SK-N-MC (cell line): ENCODE measurements around the gene IKZF4.
"Not testable (repeated sequence)": the region's sequence is repeated elsewhere in the genome, so short reads cannot be mapped to it uniquely, and the experiment has no call there.

Source experiments
- DNase-seq: peaks from one replicate; pipeline ENCODE4 v3.0.0-alpha.2; 2011; ENCODE audit warnings: low read depth, low spot score
- H3K27ac ChIP-seq: fragments of 200-600 bp; sonication (generic); 2 replicates; pipeline ENCODE4 v1.5.1; 2016; ENCODE audit warnings: mixed run types
- H3K36me3 ChIP-seq: fragments of 200-600 bp; sonication (generic); 2 replicates; pipeline ENCODE4 v1.6.1; 2017; ENCODE audit warnings: antibody characterized with exemption, low read length, mixed read lengths; ENCODE audit not compliant: insufficient read depth
- H3K4me3 ChIP-seq: fragments of 200-600 bp; sonication (generic); 2 replicates; pipeline ENCODE4 v1.5.1; 2016
- H3K9ac ChIP-seq: fragments of 200-600 bp; sonication (generic); 2 replicates; pipeline ENCODE4 v1.8.0; 2017; ENCODE audit warnings: mixed run types, mixed read lengths; ENCODE audit not compliant: insufficient read length
- H3K9me3 ChIP-seq: fragments of 200-600 bp; sonication (generic); 2 replicates; pipeline ENCODE4 v1.6.1; 2017; ENCODE audit warnings: low read depth, mild to moderate bottlenecking, antibody characterized with exemption, low read length, moderate library complexity, mixed read lengths
- EZH2 ChIP-seq: fragments of 200-600 bp; sonication (generic); IDR thresholded peaks from one replicate; pipeline ENCODE4 v1.6.1; 2017; ENCODE audit warnings: antibody characterized with exemption
- FOXP2 ChIP-seq: optimal IDR thresholded peaks from 2 replicates; pipeline ENCODE3; 2011; ENCODE audit warnings: mild to moderate bottlenecking, moderate library complexity; ENCODE audit not compliant: insufficient read depth; ENCODE audit errors: extremely low read length, control extremely low read depth
- POLR2AphosphoS5 ChIP-seq: IDR thresholded peaks from 2 replicates; pipeline ENCODE4 v1.6.1; 2012; ENCODE audit warnings: mild to moderate bottlenecking, low read depth, low read length, borderline replicate concordance

IKZF4 gene

GRCh38 chr12:55982319-55982936 is 38.4 kb upstream of the IKZF4 start:
- TF ChIP-seq FOXP2 (no peak), POLR2AphosphoS5 (no peak), EZH2 (no peak)
- H3K4me3 ChIP-seq: no peak overlapping the region
- peaks cover 9% of the 10 kb centered on the region; the same call in 1 of the 2 replicates for H3K36me3 ChIP-seq
- no peak overlapping the region for H3K9ac ChIP-seq
- H3K27ac ChIP-seq: no peak overlapping the region
- no peaks in the 10 kb centered on the region for H3K9me3 ChIP-seq
- DNase-seq: no peak

- TF ChIP-seq EZH2 (no peak), FOXP2 (no peak), POLR2AphosphoS5 (no peak)
- peaks cover 12% of the 10 kb centered on the region; the same call in 1 of the 2 replicates for H3K36me3 ChIP-seq
- H3K9me3 ChIP-seq: no peaks in the 10 kb centered on the region
- H3K9ac ChIP-seq: no peak overlapping the region
- no peak for DNase-seq
- no peak overlapping the region for H3K4me3 ChIP-seq
- H3K27ac ChIP-seq: no peak overlapping the region
Measured at GRCh38 chr12:55983232-55983842, 37.5 kb upstream of the IKZF4 start.

- Histone ChIP-seq H3K9ac (peak overlapping the region; percentile 29), H3K4me3 (no peak overlapping the region)
- no peak for TF ChIP-seq POLR2AphosphoS5
- no peak for TF ChIP-seq FOXP2
- no peak for TF ChIP-seq EZH2
Measured at GRCh38 chr12:55984861-55985260, 36.0 kb upstream of the IKZF4 start.

GRCh38 chr12:55985341-55985740 is 35.5 kb upstream of the IKZF4 start:
- H3K27ac ChIP-seq: no peak overlapping the region
- peak overlapping the region; percentile 29 for H3K9ac ChIP-seq
- no peak for DNase-seq
- no peak for TF ChIP-seq POLR2AphosphoS5
- TF ChIP-seq FOXP2: no peak
- no peak for TF ChIP-seq EZH2
- H3K9me3 ChIP-seq: no peaks in the 10 kb centered on the region
- no peak overlapping the region for H3K4me3 ChIP-seq
- peaks cover 22% of the 10 kb centered on the region for H3K36me3 ChIP-seq

More at GRCh38 chr12:55984861-55985260, 36.0 kb upstream of the IKZF4 start:
- H3K27ac ChIP-seq: no peak overlapping the region
- H3K36me3 ChIP-seq: peaks cover 17% of the 10 kb centered on the region
- DNase-seq: no peak
- H3K9me3 ChIP-seq: no peaks in the 10 kb centered on the region

- peaks cover 28% of the 10 kb centered on the region for H3K36me3 ChIP-seq
- H3K9me3 ChIP-seq, H3K4me3 ChIP-seq, H3K27ac ChIP-seq, DNase-seq, H3K9ac ChIP-seq: not testable (repeated sequence)
Measured at GRCh38 chr12:55985976-55986375, 34.9 kb upstream of the IKZF4 start.

- no peak for DNase-seq
- Histone ChIP-seq H3K9me3 (no peaks in the 10 kb centered on the region), H3K36me3 (peaks cover 50% of the 10 kb centered on the region), H3K27ac (no peak overlapping the region), H3K9ac (no peak overlapping the region), H3K4me3 (no peak overlapping the region)
- no peak for TF ChIP-seq EZH2
- TF ChIP-seq POLR2AphosphoS5: no peak
- no peak for TF ChIP-seq FOXP2
Measured at GRCh38 chr12:55991110-55991509, 29.7 kb upstream of the IKZF4 start.

GRCh38 chr12:55993230-55993853 is 27.5 kb upstream of the IKZF4 start:
- no peak for TF ChIP-seq FOXP2
- TF ChIP-seq POLR2AphosphoS5: no peak
- TF ChIP-seq EZH2: no peak
- no peak overlapping the region for H3K27ac ChIP-seq

GRCh38 chr12:55995366-55995765 is 25.5 kb upstream of the IKZF4 start:
- Histone ChIP-seq H3K27ac (0 out of 2 replicates have a peak overlapping the region, but pooled peaks have one; percentile 26), H3K36me3 (peaks cover 37% of the 10 kb centered on the region; the same call in 1 of the 2 replicates), H3K4me3 (no peak overlapping the region), H3K9me3 (no peaks in the 10 kb centered on the region), H3K9ac (no peak overlapping the region)
- no peak for DNase-seq
- TF ChIP-seq FOXP2 (no peak), EZH2 (no peak)

More at GRCh38 chr12:55993230-55993853, 27.5 kb upstream of the IKZF4 start:
- H3K4me3 ChIP-seq: no peak overlapping the region
- H3K9ac ChIP-seq: no peak overlapping the region
- DNase-seq: no peak
- peaks cover 47% of the 10 kb centered on the region for H3K36me3 ChIP-seq
- no peaks in the 10 kb centered on the region for H3K9me3 ChIP-seq

- Histone ChIP-seq H3K27ac (no peak overlapping the region), H3K9ac (no peak overlapping the region), H3K36me3 (peaks cover 28% of the 10 kb centered on the region; the same call in 1 of the 2 replicates), H3K9me3 (no peaks in the 10 kb centered on the region), H3K4me3 (no peak overlapping the region)
- no peak for DNase-seq
- TF ChIP-seq FOXP2: no peak
- no peak for TF ChIP-seq EZH2
- no peak for TF ChIP-seq POLR2AphosphoS5
Measured at GRCh38 chr12:55996201-55996714, 24.6 kb upstream of the IKZF4 start.
